Stimulated activated CD8-positive, alpha-beta memory T cell treated with anti-CD3 and anti-CD28 coated beads, Interleukin-4, amount 100 ng/mL, for 4 hours (primary cell): ENCODE measurements around the gene SPATA18.
"Not testable (repeated sequence)": the region's sequence is repeated elsewhere in the genome, so short reads cannot be mapped to it uniquely, and the experiment has no call there.

ENCODE experiments used
- DNase-seq, 2 donors: peaks; one replicate each; pipeline ENCODE4 v3.0.0-alpha.2; 2020; ENCODE audit warnings: low read depth in 2 of 2, low spot score in 1 of 2

Gene SPATA18

DNA sequence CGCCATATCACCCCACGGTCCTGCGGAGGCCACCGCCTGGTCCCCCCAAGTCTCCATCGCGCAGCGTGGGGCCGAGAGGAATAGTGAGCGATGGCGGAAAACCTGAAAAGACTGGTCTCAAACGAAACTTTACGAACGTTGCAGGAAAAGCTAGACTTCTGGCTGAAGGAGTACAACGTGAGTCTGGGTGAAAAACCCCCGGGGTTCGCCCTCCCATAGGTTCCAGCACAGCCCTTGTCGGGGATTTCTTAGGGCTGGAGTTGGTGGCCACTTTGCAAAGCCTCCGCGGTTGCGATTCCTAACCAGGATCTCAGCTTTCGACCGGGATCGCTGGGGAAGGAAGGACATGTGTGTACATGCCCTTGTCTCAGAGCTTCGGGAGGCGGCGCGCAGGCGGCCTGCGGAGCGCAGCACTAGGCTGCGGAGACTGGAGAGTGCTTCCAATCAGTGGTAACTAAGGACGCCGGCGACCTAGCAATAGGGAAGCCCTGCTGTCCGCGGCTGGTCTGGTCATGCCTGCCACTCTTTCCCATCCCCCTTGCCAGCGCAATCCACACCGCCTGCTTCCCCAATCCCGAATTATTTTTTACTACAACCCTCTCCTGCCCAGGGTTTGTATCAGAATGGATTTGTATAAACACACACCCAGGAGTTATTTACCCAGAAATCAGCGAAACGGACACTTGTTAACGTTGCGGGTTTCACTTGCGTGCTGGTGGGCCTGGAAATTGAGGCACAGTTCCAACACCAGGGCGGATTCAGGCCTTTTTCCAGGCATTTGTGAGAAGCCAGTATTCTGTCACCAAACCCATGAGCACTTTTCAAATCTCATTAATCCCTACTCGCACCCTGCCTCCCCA, 741 bp downstream of the SPATA18 start:
- DNase-seq, result no peak

DNA sequence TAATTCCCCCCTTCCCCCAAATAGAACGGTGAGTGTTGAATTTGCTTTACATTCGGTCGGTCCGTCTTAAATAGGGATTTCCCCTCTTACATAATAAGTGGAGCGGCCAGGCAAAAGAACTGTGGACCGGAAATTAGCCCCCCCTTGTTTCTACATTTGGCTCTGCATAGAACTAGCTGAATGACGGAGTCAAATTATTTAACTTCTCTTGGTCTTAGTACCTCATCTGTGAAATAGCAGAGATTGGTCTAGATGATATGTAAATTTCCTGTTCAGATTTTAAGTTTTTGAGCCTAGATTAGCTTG, 1.3 kb downstream of the SPATA18 start:
- no peak for DNase-seq

DNA sequence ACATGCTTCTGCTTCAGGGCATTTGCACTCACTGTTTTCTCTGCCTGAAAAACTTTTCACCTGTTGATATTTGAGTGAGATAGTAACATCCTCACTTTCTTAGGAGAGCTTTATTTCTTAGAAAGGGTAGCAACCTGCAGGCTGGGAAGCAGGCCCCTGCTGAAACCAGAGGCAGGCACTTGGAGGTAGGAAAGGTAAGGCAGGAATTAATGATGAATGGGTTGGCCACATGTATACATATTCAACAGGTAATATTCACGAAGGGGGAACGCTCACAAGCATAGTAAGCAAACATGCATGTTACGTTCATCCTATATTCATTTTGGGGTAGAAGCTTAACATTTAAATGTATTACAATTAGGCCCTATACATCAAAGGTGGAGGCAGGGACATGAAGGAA, 3.1 kb downstream of the SPATA18 start:
- no peak for DNase-seq

DNA sequence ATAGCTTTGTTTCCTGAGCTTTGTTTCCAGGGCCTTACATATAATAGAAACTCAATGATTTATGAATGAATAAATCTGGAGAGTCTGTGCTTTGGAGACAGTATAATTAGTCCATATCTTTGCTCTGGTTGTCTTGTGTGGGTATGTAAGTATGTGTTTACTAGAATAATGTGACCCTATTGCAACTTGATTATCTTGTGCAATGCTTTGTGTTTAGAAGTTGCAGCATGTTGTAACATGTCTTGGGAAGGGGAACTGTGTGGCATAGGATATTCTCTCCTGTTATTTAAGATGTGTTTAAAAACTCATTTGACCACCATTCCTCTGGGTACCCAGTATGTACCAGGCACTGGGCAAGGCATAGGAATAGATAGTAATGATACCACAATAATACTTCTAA, 6.1 kb downstream of the SPATA18 start:
- no peak for DNase-seq

DNA sequence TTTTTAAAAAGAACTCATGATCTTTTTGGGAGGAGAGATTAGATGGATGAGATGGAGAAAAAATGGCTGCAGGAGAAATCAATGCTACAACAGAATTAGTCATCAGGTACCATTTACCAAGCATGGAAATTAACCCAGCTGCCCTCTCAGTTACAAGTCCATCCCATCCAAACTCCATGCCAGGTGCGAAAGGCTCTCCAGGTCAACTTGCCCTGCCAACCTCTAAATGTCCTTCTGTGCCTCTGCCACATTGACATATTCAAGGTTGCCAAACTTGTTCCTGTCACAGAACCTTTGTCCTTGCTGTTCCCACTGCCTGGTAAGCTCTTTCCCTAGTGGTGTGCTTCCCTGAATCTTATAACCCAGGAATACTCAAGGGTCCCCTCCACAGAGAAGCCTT, 7.2 kb downstream of the SPATA18 start:
- DNase-seq, result no peak

DNA sequence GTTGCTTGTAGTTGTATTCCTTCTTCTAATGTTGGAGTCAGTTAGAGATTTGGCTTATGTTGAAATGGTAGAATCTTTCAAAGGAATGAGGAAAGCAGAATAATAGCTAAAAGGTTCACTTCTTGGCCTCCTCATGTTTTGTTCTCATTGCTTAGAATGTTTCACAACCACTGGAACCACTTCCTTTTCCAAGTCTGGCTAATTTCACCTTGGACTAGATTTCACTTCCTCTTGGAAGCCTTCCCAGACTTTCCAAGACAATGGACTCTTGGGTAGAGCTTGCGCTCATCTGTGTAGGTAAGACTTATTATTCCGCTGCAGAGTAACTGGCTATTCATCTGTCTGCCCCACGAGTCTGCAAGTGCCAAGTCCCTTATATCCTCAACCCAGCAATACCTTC, 8.3 kb downstream of the SPATA18 start:
- no peak for DNase-seq

DNA sequence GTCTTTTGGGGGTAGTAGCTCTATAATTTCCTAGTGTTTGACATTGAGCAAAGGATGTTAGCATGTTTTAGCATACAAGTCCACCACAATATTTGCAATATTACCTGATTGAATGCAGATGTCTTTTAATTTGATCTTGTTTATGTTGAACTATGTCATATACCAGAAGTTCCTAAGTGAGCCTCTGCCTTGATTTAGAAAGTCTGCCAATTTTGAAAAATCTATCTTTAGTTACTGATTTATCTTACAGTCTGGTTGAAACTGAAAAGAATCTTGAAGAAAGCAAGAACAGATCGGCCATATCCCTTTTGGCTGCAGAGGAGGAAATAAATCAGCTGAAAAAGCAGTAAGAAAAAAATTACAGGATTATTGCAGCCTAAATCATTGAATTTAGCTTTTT, 18.5 kb downstream of the SPATA18 start:
- DNase-seq, result no peak

DNA sequence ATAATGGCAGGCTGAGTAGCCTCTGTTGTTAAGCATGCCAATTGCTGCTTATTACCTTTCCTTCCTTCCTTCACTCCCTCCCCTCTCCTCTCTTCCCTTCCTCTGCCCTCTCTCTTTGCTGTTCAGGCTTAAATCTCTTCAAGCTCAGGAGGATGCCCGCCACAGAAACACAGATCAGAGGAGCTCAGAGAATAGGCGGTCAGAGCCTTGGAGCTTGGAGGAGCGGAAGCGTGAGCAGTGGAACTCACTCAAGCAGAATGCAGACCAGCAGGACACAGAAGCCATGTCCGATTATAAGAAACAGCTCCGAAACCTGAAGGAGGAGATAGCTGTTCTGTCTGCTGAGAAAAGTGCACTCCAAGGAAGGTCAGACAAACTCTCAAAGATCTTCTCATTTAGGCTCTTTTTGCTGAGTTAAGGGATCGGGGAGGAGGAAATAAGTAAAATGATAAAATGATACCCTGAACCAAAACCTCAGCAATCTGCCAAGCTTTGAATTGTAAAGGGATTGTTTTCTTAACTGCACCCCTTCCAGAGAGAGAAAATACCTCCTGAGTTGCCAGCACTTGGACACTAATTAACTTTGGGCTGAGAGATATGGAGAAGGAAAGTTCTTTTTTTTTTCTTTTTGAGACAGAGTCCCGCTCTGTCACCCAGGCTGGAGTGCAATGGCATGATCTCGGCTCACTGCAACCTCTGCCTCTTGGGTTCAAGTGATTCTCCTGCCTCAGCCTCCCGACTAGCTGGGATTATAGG, 20.9 kb downstream of the SPATA18 start:
- no peak for DNase-seq

DNA sequence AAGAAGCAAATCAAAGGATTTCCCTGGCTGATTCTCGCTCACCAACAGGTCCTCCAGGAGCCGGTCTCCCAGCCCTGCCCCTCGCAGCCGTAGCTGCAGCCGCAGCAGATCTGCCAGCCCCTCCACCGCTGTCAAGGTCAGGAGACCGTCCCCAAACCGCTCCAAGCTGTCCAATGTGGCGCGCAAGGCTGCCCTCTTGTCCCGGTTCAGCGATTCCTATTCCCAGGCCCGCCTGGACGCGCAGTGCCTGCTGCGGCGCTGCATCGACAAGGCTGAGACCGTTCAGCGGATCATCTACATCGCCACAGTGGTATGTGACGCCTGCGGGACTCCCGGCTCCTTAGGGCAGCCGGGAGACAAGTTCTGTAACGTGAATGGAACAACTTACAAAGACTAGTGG, 25.6 kb downstream of the SPATA18 start:
- DNase-seq, result no peak

DNA sequence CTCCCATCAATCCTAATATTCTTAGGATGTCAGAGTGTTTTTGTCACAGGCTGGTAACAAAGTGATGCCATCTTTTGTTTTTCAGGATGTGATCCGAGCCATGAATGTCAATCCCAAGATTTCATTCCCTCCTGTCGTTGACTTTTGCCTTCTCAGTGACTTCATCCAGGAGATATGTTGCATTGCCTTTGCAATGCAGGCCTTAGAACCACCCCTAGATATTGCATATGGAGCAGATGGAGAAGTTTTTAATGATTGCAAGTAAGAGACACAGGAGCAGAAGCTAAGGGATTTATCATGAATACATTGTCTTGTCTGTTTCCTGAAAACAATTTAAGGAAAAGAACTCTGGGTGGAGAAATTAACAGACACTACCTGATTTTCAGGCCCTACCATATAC, 28.6 kb downstream of the SPATA18 start:
- DNase-seq, result no peak

DNA sequence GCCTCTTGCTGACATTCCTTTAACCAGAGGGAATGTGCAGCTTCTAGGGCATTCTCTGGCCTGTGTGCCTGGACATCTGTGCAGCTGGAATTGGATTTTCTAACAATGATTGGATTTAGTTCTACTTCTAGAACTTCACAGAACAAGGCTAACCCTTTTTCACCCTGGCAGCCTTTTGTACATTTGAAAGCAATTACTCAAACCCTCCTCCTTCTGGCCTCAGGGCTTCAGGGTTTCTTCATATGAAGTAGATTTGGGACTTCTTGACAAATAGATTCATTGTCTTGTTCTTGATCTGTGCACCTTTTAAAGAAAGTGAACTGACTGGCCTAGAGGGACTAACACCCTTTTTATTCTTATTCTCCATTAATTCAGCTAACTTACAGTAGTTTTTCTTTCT, 30.1 kb downstream of the SPATA18 start:
- no peak for DNase-seq

DNA sequence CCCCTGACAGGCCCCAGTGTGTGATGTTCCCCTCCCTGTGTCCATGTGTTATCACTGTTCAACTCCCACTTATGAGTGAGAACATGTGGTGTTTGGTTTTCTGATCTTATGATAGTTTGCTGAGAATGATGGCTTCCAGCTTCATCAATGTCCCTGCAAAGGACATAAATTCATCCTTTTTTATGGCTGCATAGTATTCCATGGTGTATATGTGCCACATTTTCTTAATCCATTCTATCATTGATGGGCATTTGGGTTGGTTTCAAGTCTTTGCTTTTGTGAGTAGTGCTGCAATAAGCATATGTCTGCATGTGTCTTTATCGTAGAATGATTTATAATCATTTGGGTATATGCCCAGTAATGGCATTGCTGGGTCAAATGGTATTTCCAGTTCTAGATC, 35.3 kb downstream of the SPATA18 start:
- DNase-seq, result not testable (repeated sequence)

DNA sequence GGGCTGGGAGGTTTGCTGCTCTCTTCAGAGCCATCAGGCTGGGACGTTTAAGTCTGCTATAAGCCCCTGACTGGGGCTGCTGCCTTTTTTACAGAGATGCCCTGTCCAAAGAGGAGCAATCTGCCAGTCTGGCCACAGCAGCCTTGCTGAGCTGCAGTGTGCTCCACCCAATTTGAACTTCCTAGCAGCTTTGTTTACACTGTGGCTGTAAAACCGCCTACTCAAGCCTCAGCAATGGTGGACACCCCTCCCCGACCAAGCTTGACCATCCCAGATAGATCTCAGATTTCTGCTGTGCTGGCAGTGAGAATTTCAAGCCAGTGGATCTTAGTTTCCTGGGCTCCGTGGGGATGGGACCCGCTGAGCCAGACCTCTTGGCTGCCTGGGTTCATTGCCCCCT, 40.7 kb downstream of the SPATA18 start:
- DNase-seq, result no peak

DNA sequence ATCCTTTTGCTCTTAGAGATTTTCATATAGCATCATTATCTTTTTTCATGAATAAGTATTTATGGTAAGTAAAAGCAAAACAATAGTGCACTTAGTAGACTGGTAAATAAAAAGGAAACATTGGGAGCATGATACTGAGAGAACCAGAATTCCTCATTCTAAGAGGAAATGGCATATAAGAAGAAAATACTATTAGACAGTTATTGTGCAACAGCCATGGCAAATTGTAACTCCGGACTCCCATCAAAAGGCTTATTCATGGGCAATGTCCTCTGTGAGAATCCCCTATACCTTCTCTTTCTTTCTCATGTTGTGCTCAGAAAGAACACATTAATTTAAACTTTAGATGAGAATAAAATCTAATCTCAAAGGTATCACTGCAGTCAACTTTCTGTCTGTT, 42.4 kb downstream of the SPATA18 start:
- DNase-seq, result no peak

DNA sequence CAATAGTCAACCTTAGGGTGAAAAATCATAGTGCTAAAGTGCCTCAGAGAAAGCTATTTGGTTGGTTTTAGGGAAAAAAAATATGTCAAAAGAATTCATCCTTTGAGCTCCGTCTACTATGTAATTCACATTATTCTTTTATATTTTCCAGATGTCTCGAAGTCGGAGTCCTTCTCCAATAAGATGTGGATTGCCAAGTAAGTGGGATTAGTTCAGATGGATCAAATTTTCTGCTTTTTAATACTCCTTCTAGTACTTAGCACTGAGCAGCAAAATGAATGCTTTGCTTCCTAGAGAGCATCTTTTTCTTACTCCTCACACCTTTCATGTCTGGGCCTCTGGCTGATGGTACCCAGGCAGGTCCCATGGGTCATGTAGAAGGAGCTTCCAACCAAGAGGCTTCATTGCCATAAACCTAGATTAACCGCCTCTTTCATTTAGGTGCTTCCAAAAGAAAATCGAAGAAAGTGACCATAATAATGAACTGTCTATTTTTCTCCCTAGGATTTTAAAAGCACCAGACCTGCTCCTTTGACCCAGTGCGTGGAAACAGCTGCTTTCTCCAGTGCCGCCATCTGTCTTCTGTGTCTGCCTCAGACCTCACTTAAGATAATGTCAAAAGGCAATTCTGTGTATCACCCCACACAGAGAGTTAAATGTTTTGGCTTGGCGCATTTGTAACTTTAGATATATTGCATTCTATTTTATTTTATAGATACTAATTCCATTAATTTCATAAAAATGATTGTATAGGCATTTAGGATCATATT, 43.5 kb downstream of the SPATA18 start:
- DNase-seq, result no peak

DNA sequence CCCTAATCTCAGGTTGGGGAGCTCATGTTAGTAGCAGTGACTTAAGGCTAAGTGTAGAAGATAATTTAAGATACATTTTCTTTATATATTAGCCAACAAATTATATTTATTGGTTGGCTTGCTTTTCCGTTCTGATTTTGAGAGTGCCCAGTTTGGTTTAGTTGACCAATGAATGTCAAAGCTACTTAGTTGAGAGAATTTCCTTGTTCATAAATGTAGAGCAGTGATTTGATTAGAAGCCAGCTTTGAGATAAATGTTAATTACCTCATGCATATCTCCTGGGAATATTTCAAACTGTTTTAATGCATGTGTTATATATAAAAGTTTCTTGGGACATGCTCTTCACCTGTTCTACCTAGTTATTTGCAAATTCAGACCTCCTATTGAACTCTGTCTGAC, 44.3 kb downstream of the SPATA18 start:
- DNase-seq, result no peak

DNA sequence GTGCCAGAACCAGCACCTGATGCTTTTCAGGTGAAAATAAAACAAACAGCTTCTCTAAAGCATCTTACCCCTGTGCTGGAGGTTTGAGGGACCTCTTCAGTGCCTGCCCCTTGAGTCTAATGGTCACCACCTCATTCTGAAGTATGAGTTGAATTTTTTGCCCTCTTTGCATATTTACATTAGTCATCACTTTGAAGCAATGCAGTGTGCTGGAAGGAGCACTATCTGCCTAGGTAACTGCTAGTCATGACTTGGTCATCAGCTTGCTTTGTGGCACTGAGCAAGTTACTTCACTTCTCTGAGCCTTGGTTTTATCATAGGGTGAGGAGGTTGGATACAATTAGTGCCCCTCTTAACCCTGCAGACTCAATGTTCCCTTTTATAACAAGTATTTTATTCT, 44.9 kb downstream of the SPATA18 start:
- no peak for DNase-seq

DNA sequence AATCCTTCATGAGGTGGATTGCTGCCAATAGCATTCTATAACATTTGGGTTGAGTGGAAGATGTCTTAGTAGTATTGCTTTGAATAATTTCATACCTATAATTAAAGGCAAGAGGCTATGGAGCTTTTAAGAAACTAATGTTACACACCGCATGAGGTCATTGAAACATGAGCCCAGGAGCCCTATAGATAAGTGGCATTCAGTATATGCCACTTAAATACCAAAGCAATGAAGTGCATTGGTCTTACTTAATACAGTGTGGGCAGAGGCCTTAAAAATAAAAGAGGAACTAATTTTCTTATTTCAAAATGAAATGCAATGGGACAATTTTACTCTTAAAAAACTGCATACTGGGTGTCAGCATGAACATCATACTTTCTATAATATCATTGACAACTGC, 47.5 kb downstream of the SPATA18 start:
- DNase-seq, result no peak

DNA sequence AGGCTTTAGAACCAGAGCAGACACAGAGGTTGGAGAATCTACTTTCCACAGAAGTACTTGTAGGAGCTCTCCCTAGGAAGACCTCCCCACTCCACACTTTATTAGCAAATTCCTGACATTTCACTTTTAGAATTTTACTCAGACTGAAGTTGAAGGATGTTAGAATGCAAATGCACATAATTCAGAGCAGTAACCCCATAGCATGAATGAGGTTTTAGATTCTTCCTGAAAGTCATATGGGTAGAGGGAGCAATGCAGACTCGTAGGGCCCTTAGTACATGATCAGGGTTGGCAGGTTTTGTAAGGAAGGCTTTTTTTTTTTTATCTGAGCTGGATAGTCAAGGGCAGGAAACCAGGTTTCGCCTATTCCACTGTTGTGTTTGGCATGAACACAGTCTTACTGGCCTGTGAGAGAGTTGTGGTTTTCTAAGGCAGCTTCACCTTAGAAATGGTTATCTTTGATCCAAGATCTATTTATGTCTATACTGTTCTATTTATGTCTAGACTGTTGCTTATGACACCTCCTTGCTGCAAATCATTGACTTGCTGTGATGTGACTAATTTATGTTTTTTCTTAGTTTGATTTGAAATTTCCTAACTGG, 48.9 kb downstream of the SPATA18 start:
- no peak for DNase-seq

DNA sequence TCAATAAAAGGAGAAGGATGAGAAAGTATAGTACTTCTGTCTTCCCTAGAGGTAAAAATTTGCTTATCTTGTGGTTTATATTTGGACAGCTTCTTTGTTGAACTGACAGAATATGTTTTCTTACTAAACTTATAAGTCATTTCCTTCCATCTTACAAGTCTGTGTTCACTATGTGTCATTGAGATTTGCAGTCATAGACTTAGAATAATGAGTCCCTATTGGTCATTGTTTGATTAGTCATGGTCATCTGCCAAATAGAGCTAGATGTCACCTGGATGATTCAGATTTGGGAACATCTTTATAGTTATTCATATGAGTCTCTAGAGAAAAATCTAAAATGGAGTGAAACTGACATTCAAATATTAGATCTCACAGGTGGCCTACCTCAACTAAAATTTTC, 51.5 kb downstream of the SPATA18 start:
- no peak for DNase-seq

DNA sequence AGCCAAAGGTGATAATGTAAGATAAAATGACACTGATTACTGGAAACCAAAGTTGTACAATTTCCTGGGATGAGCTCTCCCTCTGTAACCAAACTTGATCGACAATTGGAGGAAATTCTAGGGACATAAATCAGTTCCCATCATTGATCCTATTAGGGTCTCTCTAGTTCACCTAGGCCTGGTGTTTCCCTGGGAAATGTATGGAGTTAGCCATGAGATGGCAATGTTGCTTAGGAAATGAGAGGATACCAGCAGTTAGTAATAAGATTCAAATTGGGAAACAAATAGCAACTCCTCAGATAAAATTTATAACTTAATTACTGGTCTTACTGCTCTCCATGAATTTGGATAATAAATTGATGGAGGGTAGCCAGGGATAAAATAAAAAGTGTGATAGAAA, 52.2 kb downstream of the SPATA18 start:
- no peak for DNase-seq

DNA sequence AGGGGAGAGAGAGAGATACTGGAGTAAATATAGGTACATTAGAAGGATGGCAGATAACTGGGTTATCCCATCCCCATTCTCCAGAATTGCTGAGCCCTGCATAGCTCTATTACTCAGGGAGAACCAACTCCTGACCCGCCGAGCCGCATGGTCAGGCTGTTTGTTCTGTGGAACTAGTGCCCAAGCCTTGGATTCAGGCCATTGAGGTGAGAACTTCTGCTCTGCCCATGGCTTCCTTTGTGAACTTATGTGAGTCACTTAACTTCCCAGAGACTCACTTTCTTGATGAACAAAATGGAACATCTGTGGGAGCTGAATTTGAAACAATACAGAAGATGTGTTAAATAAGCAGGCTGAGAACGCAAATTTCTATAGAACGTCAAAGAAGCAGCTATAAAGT, 54.2 kb downstream of the SPATA18 start:
- DNase-seq, result no peak
